Fibroblast of skin of scalp (primary cell): ENCODE results near the gene PSD4.
A peak's percentile ranks its signal among the peaks of the same experiment; 100 is the strongest.

Experiments
- DNase-seq: peaks from one replicate; pipeline ENCODE4 v3.0.0-alpha.2; 2013

The PSD4 gene

DNA sequence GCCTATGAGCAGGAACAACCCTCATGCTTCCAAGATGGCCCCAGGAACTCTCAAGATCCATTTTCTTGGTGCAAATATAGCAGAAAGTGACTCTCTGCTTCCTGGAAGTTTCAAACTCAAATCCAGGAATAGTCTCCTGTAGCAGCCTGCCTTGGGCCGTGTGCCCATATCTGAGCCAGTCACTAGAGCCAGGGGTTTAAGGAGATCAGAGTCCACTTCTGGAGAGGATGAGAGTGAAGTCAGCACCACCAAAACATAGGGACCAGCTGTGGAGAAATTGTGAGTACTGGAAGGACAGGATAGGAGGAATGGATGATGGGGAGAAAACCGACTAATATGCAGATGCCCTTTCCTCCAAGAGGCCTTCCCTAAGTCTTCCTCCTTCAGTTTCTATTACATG, 33.2 kb downstream of the PSD4 start:
- DNase-seq, result no peak

DNA sequence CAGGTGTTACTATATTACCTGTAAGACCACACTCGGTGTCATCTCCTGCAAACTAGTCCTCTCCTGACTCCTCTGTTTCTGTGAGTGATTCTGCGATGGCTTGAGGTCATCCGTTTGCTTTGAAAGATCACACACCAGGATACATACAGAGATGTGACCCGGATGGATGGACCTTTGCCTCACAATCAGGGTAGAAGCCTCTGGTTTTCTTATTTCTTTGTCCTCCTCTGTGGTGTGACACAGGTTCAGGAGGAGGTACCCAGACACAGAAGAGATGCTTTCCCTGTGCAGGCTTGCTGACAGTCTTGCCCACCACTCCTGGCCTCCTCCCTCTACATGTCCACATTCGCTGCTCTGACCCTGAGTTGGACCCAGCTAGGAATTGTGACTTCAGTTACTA, 34.6 kb downstream of the PSD4 start:
- no peak for DNase-seq

DNA sequence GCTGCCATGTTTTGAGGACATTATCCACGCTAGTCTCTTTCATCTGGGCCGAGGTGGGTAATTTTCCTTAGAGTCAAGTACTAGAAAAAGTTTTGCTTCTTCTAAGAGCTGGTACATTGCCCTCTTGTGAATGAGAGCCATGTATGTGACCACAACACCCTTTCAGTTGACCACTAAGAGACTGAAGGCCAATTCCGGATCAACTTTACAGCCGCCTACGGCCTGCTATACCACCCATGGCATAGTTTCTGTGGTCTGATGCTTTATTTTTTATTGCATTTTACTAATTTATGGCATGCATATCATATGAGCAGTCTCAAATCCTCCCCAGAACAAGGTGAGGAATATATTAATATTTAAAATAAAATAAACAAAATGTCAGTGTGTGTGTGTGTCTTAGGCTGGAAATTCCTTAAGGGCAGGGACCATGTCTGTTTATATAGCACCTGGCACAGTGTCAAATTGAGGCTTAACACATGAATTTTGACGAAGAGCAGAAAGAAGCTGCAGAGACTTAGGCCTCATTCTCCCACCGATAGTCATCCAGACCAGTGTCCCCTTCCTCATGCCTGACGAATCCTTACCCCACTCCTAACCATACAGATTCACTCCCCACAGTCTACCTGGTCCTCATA, 35.4 kb downstream of the PSD4 start:
- DNase-seq, result peak; percentile 59

DNA sequence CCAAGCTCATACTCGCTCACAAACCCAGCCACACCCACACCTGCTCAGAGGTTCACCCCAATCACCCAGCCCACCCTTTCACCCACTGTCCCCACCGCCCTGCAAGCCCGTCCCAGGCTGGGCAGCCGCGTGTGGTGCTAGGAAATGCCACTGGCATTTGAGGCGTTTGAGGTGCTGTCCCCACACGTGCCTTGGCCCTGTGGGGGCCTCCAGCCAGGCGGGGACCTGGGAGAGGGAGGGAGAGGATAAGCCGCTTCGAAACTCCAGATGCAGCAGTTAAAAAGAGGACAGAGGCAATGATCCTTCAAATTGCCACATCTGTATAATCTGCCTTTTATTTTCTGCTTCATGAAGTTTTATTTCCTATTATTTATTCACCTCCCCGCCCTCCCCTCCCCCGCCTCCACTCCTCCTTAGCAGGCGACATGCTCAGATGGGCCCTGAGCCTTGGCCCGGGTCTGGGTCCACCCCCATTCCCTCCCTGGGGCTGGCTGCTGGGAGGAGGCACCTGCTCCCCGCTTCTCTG, 35.9 kb downstream of the PSD4 start:
- DNase-seq, result no peak

DNA sequence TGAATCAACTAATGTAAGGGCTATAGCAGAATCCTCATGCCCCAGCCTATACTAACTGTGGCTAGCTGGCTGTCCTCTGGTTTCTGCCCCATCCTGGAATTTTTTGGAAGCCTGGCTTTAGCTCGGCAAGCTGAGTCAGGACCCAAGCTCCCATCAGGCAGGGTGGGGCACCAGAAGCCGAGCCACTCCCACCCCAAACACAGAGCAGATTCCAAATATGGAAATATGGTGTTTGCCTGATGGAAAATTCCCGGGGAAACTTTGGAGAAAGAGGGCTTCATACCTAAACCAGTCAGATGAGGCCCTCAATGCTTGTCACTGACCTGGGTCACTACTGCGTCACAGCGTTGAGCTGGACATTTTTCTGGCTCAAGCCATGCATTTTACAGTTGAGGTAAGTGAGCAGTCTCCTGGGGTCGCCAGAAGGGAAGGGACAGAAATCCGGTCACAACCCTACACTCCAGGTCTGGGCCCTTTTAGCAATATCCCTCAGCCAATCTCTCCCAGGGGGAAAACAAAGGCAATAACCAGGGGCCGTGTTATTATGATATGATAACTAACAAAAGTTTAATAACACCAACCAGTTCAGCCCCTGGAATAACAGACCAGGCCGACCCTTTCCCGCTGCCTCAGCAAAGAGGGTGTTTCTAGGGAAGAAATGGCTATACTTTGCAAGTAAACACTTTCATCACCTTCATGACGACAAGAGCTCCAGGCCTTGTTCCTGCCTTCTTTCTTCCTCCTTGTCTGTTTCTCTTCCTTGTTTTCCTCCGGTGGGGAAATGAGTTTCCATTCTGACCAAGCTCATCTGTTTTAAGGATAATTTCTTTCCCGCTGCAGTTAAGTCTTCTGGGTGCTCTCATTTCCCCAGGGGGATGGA, 37.7 kb downstream of the PSD4 start:
- DNase-seq, result peak; percentile 95

DNA sequence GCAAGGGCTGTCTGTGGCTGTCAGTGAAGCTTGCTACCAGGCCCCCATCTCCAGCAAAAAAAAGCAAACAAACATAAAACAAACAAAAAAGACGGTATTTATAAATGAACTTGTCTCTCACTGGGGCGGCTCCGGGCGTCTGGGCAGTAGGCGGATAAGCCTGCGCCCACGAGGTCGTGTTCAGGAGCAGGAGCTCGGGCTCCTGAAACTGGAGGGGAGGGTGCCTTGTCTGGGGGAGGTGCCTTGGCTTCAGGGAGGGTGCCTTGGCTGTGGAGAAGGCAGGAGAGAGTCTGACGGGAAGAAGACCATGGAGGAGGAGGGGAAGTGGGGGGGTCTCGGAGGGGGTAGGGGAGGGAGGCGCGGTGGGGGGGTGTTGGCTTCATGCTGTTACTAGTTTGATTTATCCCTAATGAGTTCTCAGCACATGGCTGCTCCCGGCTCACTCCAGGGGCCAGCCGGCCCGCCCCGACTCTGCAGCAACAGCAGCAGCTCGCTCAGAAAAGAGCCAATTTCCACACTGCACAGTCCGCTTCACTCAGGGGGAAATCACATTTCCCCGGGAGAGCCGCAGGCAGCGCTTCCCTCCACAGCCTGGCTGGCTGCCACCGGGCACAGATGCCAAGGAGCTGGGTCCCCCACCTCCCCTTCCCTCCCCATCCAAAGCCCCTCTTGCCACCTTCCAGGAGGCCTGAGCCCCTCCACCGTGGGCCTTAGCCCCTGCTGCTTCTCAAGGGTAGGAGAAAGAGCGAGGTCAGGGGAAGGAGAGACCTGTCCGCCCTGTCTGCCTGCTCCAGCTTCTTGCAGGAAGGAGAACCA, 38.7 kb downstream of the PSD4 start:
- peak; percentile 65 for DNase-seq

DNA sequence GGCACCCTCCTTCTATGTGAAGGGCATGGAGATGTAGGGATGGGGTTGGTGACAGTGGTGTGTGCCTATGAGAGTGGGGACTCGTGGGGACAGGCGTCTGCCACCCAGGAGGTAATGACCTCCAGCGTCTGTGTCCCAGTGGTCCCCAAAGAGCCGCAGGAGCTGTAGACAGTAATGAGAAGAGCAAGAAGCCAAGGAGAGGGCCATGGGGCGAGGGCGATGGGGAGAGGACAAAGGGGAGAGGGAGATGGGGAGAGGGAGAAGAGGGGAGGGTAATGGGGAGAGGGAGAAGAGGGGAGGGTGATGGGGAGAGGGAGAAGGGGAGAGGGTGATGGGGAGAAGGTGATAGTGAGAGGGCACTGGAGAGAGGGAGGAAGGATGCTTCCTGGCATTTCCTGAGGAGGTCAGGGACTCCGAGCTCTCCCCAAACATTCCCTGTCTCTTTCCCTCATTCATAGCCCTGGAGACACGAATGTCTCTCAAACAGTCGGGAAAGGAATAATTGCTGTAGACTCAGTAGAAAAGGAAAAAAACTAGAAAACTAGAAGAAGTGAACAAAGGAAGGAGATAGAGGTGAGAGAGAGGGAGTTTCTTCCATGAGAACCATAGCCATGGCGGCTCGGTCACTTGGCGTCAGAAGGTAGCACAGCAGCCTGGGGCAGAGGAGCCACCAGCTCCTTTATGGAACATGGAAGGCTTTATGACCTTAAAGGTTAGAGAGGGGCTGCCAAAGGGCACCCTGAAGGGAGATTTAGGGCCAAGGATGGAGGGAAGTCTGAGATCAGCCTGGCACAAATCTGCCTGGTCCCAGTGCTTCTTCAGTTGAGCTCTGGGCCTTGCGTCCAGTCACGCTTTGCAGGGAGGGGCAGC, 39.5 kb downstream of the PSD4 start:
- DNase-seq, result no peak

DNA sequence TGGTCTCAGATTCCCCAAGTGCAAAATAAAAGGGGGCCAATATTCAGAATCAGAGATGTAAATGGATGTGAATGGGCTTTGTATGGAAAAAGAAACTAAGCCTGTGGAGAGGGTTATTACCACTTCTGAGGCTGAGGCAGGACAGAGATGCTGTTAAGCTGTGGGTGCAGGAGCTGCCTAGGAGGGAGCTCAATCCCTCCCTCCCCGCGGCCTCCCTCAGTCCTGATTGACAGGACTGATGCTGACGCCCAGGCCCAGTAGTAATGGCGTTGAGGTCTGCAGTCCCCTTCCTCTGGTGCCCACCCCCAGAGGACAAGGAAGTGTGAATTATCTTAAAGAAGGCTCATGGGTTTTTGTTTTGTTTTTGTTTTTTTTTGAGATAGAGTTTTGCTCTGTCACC, 40.4 kb downstream of the PSD4 start:
- no peak for DNase-seq

DNA sequence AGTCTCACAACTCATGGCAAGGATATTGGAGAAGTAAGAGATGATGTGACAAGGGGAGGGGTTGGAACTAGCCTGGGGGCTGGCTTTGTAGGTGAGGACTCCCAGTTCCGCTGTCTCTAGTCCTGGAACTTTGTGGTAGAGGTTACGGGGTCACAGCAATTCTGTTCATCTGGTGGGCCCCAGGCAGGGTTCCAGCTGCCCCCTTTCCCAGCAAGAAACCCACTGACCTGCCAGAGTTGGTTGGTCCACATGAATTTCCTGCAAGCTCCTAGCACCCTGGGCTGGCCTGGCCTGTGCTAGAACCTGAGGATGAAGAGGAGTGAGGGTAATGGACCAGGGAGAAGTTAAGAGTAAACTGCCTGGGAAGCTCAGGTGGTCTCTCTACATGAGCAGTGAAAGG, 41.3 kb downstream of the PSD4 start:
- DNase-seq, result no peak

DNA sequence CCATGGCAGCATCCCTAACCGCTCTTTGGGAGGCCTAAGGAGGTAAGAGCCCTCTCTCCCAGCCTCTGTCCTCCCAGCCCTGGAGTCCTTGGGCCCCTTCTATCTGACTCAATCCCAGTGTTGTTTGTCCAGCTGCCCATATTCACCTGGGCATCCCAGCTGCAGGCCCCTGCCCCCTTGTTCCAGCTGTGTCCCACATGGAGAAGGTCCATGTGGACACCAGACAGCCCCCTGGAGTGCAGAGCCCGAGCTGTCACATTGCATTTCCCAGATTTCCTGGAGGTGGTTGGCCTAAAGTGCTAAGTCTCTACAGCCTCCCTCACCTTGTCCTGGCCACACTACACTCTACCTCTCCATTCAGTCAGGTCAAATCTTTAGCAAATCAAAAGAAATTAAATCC, 42.5 kb downstream of the PSD4 start:
- DNase-seq, result no peak

DNA sequence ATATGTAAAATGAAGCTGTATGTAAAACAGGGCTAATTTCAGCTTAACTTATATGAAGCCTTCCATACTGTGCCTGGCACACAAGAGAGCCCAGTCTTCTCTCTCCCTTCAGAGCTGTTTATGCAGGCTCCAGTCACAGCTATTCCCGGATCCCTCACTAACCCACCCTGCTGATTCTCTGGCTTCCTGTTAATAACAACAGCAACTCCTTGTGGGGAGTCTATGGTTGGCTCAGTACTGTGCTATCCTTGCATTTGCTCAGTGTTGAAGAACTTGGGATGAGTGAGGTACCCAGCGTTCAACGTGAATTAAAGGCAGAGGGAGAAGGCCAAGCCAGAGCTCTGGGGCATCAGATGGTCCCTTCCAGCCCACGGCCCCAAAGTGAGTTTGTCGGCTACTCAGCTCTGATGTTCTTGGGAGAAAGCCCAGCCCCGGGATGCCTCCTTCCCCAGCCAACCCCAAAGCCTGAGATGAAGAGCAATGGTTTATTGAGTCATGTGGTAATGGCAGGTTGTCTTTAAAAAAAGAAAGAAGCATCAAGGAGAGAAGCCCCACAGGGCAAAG, 43.2 kb downstream of the PSD4 start:
- peak; percentile 44 for DNase-seq

DNA sequence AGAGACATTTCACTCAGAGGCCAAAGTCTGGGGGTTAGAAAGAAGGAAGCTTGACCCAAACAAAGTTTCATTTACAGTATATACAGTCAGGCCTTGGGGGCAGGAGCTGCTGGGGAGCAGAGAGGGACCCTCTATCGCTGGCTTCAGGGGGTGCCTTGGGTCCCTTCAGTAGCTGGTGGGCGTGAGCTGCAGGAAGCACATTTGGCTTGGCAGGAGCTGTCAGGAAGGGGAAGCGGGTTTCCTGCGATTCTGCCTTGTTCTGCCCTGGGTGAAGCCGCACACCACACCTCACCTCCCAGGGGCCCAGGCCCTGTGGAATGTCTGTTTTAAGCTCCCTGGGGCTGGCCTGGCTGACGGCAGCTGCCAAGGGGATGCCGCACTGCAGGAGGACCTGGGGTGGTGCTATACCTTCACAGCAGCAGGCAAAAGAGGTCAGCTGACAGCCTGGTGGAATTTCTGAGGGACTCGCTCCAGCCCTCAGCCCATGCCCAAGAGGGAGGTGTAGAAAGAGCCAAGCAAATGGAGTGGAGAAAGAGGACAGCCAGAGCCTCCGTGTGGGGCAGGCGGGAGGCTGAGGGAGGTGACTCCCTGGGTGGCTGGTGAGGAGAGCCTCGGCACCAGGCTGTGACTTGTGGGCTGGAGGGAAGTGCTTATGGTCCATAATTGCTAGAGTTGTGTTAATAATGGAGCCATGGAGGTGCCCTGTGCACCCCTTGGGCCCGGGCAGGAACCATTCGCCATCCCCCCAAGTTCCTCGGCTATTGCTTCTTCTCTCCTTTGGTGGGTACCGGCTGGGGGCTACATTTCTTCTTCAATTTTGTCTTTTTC, 43.9 kb downstream of the PSD4 start:
- no peak for DNase-seq

DNA sequence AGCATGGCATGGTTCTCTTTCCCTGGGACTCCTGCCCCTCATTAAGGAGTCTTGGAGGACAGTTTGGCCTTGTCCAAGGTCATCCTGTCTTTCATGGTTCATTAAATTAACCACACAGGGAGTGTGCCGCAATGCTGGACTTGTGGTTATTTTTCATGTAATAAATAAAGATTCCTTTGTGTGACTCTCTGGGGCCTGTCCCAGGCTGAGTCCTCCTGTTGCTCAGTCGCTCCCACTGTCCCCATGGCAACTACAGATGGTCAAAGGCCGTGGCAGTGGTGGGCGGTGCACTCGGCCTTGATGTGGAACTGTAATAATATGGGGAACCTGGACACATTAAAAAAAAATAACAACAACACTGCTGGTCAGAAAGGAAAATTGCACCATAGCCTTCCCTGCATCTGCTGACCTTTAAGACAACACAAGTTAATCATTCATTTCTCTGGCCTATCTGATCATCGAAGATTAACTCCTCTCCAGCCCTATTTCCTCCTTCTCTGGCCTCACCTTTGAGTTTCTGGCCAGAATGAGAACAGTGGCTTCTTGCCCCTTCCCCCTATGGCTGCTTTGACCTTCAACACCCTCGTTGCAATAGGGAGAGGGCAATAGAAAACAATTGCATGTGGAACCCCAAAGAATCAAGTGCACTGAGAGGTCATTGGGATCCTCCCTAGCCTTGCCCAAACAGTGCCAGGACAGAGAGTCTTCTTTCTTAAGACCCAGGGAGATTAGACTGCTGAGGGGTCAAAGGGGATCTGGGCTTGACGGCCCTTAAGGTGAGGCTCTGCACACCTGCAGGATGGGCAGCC, 44.7 kb downstream of the PSD4 start:
- no peak for DNase-seq

DNA sequence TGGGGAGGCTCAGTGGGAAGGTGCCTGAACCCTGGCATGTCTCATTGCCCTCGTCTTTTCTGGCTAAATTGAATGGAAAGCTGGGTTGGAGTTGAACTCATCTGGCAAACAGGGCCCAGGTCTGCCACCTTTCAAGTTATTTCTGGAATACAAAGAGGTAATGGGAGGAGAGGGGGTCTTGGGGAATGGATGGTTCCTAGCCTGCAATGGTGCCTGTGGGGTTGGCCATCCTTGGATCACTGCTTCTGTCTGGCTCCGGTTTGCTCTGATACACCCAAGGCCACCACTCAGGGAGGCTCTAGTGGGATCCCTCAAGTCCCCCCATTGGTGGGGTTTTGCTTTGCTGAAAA, 45.3 kb downstream of the PSD4 start:
- no peak for DNase-seq

DNA sequence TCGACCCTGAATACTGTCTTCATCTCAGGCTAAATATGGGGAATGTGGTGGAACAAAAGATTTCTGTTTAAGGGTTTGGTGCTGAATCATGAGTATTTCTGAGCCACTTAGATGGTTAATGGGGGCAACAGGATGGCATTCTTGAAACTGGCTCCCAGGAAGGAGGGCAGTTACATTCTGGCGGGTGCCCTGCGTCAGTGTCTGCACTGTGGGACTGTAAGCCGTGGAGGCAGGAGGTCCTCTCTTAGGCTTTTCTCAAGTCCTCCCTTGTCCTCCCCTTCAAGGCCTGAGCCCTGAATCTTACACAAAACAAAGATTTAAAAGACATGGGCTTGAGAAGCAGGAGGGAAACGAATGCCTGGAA, 45.7 kb downstream of the PSD4 start:
- no peak for DNase-seq

DNA sequence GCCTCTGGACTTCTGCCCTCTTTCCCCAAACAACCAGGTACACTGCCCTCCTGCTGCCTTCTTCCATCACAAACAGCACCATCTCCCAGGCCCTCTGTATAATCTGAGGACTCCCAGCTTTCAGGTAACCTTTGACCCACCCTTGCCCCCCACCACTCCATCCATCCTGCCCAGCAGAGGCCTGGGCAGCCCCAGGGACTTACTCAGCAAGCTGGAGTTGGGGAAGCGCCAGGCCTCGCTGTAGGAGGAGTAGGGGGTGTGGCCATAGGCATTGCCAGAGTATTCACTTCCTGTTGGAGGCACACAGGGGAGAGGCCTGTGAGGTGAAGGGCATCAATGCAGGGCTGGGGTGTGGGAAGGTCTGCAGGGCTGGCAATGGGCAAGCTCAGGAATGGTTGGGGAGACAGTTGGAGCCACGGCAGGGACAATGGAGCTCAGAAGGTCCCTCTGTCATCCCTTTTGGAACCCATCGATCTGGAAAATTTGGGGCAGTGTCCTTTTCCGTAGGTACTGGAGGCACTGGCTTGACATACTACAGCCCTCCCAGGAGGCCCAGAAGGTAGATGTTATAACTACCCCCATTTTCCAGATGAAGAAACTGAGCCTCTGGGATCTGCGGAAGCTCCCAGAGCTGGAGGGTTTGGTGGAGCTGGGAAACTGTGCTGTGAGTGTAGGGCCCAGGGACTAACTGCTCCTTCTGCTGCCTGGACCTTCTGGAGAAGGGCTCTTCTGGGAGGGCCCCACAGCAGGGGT, 46.3 kb downstream of the PSD4 start:
- peak; percentile 65 for DNase-seq

DNA sequence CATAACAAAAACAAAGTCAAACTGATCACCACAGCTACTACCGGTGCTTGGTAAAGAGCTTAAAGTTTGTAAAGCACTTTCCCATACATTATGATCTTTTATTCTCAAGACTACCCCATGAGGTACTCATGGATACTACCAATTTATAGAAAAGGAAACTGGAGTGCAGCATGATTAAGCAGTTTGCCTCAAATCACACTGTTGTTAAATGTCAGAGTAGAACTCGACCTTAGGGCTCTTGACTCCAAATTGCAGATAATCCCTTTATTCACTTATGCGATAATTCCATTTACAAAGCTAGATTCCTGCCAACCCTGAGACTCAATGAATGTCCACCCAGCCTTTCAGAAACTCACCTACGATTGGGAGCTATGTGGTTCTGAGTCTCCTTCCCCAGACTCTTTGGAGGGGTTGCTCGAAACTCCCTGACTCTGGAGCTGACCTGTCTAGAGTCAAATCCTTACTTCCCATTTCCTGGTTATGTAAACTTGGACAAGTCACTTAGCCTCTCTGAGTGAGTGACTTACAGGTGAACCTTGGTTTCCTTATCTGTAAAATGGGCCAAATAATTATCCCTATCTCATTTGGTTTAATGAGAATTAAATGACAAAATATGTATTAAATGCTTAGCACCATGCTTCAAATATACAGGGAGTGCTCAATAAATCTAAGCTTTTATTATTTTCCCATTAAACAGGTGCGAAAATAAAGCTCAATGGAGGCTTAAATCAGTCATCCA, 47.4 kb downstream of the PSD4 start:
- no peak for DNase-seq

DNA sequence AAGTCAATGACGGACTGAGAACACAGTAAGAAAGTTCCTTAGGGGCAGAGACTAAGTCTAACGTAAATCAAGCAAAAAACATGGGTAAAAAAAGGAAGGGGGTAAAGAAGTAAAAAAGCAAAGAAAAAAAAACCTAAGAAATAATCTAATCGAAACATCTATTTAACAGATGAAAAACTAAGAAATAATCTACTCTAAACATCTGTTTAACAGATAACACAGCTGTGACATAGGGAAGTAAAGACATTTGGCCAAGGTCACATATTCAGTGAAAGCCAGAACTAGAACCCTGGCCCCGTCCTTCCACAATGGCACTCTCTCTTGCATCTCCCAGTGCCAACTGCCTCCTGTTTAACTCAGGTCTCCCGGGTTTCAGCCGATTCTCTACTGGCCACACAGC, 48.1 kb downstream of the PSD4 start:
- DNase-seq, result no peak

DNA sequence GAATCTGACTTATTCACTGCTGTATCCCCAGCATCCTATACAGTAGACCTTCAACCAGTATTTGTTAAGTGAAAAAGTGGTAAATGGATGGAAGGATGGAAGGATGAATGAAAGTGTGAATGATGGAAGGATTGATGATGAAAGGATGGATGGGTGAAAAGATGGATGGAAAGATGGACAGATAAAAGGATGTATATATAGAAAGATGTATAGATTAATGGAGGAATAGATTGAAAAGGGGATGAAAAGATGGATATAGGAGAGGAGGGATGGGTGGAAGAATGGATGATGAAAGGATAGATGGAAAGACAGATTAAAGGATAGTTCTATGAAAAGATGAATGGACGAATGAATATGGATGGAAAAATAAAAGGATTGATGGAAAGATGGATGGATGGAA, 50.0 kb downstream of the PSD4 start:
- DNase-seq, result no peak
